A673 (cell line): ENCODE data around the gene CRTAP.

Experiments used
- EZH2 ChIP-seq: fragments of 200-600 bp; sonication (generic); IDR thresholded peaks from 2 replicates; pipeline ENCODE4 v1.6.1; 2017; ENCODE audit warnings: borderline replicate concordance, low read depth, mild to moderate bottlenecking, mixed read lengths, antibody characterized with exemption, low read length; ENCODE audit not compliant: poor library complexity, severe bottlenecking
- TF ChIP-seq, protein P1 (sequence below): fragments of 300-800, 200-600 bp; sonication (generic); conservative IDR thresholded peaks from 2 replicates; pipeline ENCODE4 v1.5.1; 2017; ENCODE audit warnings: low read depth, mild to moderate bottlenecking, antibody characterized with exemption, low read length, moderate library complexity, mixed read lengths

DNA sequence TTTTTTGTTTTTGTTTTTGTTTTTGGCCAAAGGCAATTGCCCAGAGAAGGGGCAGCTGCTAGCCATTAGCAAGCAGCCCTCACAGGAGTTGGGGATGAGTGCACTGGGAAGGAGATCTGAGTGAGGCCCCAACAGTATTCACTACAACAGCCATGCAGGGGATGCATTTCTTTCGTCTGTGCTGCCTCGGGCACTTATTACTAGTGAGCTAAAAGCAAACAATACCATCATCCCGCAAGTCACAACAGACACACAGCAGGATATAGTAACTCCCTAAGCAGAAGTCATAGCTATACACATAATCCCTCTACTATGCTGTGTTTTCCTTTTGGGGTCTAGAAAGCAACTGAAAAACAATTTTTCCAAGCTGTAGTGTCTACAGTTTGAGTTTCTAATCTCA lies 27.2 kb downstream of the CRTAP start:
- TF ChIP-seq EZH2: no peak
- TF ChIP-seq, protein P1, sequence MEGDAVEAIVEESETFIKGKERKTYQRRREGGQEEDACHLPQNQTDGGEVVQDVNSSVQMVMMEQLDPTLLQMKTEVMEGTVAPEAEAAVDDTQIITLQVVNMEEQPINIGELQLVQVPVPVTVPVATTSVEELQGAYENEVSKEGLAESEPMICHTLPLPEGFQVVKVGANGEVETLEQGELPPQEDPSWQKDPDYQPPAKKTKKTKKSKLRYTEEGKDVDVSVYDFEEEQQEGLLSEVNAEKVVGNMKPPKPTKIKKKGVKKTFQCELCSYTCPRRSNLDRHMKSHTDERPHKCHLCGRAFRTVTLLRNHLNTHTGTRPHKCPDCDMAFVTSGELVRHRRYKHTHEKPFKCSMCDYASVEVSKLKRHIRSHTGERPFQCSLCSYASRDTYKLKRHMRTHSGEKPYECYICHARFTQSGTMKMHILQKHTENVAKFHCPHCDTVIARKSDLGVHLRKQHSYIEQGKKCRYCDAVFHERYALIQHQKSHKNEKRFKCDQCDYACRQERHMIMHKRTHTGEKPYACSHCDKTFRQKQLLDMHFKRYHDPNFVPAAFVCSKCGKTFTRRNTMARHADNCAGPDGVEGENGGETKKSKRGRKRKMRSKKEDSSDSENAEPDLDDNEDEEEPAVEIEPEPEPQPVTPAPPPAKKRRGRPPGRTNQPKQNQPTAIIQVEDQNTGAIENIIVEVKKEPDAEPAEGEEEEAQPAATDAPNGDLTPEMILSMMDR: no peak
